Esophagus muscularis mucosa (tissue), 4 donors: ENCODE measurements around the gene KRTAP16-1. TPM values are rescaled to one million over a fixed set of nuclear protein-coding genes. Genes with fewer than 3 reads are reported as not detected.
"Not testable (repeated sequence)": the region's sequence is repeated elsewhere in the genome, so short reads cannot be mapped to it uniquely, and the experiment has no call there.

Source experiments
- DNase-seq: peaks from one replicate; pipeline ENCODE4 v3.0.0-alpha.2; 2017; ENCODE audit errors: extremely low spot score
- H3K27ac ChIP-seq, 4 donors: fragments of 200-600 bp; sonication (generic); replicated peaks in 1 of 4; 1 replicate in 3 of 4; 2 replicates in 1 of 4; pipeline ENCODE4 v1.5.1; 2016 to 2019; ENCODE audit warnings: mild to moderate bottlenecking in 1 of 4
- H3K27me3 ChIP-seq, 4 donors: fragments of 200-600 bp; sonication (generic); one replicate each; pipeline versions ENCODE4 v1.5.1 to v1.6.0; 2016 to 2019
- H3K36me3 ChIP-seq, 4 donors: fragments of 200-600 bp; sonication (generic); one replicate each; pipeline ENCODE4 v1.5.1; 2016 to 2019
- H3K4me1 ChIP-seq, 4 donors: fragments of 200-600 bp; sonication (generic); one replicate each; pipeline ENCODE4 v1.5.1; 2016 to 2019
- H3K4me3 ChIP-seq, 4 donors: fragments of 200-600 bp; sonication (generic); 1 replicate in 2 of 4; 2 replicates in 2 of 4; pipeline ENCODE4 v1.5.1; 2016 to 2019; ENCODE audit warnings: mild to moderate bottlenecking in 4 of 4, moderate library complexity in 1 of 4
- H3K9me3 ChIP-seq, 4 donors: fragments of 200-600 bp; sonication (generic); 1 replicate in 3 of 4; 2 replicates in 1 of 4; pipeline ENCODE4 v1.5.1; 2016 to 2019
- CTCF ChIP-seq, 3 experiments: fragments of 200-600 bp in 2 of 3; fragments of 450-650 bp in 1 of 3; sonication (generic) in 2 of 3; IDR thresholded peaks; one replicate each; pipeline ENCODE4 v1.5.1; 2017 to 2019; ENCODE audit warnings: antibody characterized with exemption in 3 of 3, mild to moderate bottlenecking in 2 of 3, moderate library complexity in 1 of 3
- EP300 ChIP-seq: sonication (generic); formaldehyde crosslinking; IDR thresholded peaks from one replicate; pipeline ENCODE4 v1.6.1; 2017; ENCODE audit warnings: antibody characterized with exemption
- POLR2A ChIP-seq: fragments of 450-650 bp; IDR thresholded peaks from one replicate; pipeline ENCODE4 v1.6.1; 2017; ENCODE audit warnings: antibody characterized with exemption, moderate library complexity, mild to moderate bottlenecking, low read depth
- POLR2AphosphoS5 ChIP-seq, 2 donors: sonication (generic); formaldehyde crosslinking; IDR thresholded peaks; one replicate each; pipeline ENCODE4 v1.6.1; 2017; ENCODE audit warnings: antibody characterized with exemption in 2 of 2
- WGBS: methylation state at CpG from one replicate; pipeline ENCODE4 v1.1.5; 2018; 5-methylcytosine and 5-hydroxymethylcytosine counted together
- intact Hi-C: fragments of 100-400 bp; cut with DNase I; formaldehyde crosslinking; loops from one replicate; pipeline ENCODE4 v1.15.1; 2023
- total RNA-seq, 4 donors: library from RNA; depleted of rRNA; stranded (reverse); fragments of >200 nt; gene quantifications; one replicate each; pipeline versions ENCODE4 v1.1.0 to v1.2.1, GENCODE V29; 2016

The KRTAP16-1 gene
- total RNA-seq, 4 donors from 2014 or later: not detected

GRCh38 chr17:41347869-41348760 is 39.0 kb upstream of the KRTAP16-1 start:
- intact Hi-C loops: no loop called here
- TF ChIP-seq CTCF (IDR thresholded peaks at IDR 0.05) (no peak), POLR2AphosphoS5 (IDR thresholded peaks at IDR 0.05) (no peak), POLR2A (no peak), EP300 (no peak)
- 77% methylated on average over 7 of the region's 7 CpGs for WGBS

GRCh38 chr17:41346421-41346820 is 37.3 kb upstream of the KRTAP16-1 start:
- H3K4me3 ChIP-seq, H3K27ac ChIP-seq, H3K27me3 ChIP-seq, H3K4me1 ChIP-seq, intact Hi-C loops, H3K9me3 ChIP-seq, H3K36me3 ChIP-seq, DNase-seq: not testable (repeated sequence)
- 72% methylated on average over 16 of the region's 16 CpGs for WGBS

More at GRCh38 chr17:41347869-41348760, 39.0 kb upstream of the KRTAP16-1 start:
- H3K9me3 ChIP-seq: no peaks in the 10 kb centered on the region
- no peaks in the 10 kb centered on the region for H3K36me3 ChIP-seq
- no peak overlapping the region for H3K27ac ChIP-seq
- no peak for DNase-seq
- no peaks in the 10 kb centered on the region for H3K4me1 ChIP-seq
- no peak overlapping the region for H3K4me3 ChIP-seq
- H3K27me3 ChIP-seq: no peaks in the 10 kb centered on the region

GRCh38 chr17:41345992-41346391 is 36.9 kb upstream of the KRTAP16-1 start:
- intact Hi-C loops: no loop called here
- H3K27ac ChIP-seq: no peak overlapping the region
- 80% methylated on average over 3 of the region's 3 CpGs for WGBS
- H3K4me3 ChIP-seq: no peak overlapping the region
- no peaks in the 10 kb centered on the region for H3K27me3 ChIP-seq
- TF ChIP-seq POLR2AphosphoS5 (IDR thresholded peaks at IDR 0.05): no peak
- no peak for TF ChIP-seq CTCF (IDR thresholded peaks at IDR 0.05)
- no peak for TF ChIP-seq POLR2A
- TF ChIP-seq EP300: no peak
- H3K9me3 ChIP-seq: peaks cover 0 to 4% (median 0%) of the 10 kb centered on the region in 4 donors
- no peaks in the 10 kb centered on the region for H3K4me1 ChIP-seq
- H3K36me3 ChIP-seq: no peaks in the 10 kb centered on the region
- DNase-seq: no peak

GRCh38 chr17:41343029-41343428 is 33.9 kb upstream of the KRTAP16-1 start:
- intact Hi-C loops: no loop called here

More at GRCh38 chr17:41343029-41343428, 33.9 kb upstream of the KRTAP16-1 start:
- H3K27me3 ChIP-seq: no peaks in the 10 kb centered on the region
- TF ChIP-seq EP300 (no peak), POLR2A (no peak), POLR2AphosphoS5 (IDR thresholded peaks at IDR 0.05) (no peak), CTCF (IDR thresholded peaks at IDR 0.05) (no peak)
- H3K9me3 ChIP-seq: peaks cover 0 to 4% (median 0%) of the 10 kb centered on the region in 4 donors
- no peak overlapping the region for H3K4me3 ChIP-seq
- no peak for DNase-seq
- H3K4me1 ChIP-seq: peaks cover 0 to 5% (median 0%) of the 10 kb centered on the region in 4 donors
- no peak overlapping the region for H3K27ac ChIP-seq
- no peaks in the 10 kb centered on the region for H3K36me3 ChIP-seq
- WGBS: 80% methylated on average over 3 of the region's 3 CpGs
